ENCODE results near the gene PDE6D.
A peak's percentile ranks its signal among the peaks of the same experiment; 100 is the strongest.

Gene PDE6D

DNA sequence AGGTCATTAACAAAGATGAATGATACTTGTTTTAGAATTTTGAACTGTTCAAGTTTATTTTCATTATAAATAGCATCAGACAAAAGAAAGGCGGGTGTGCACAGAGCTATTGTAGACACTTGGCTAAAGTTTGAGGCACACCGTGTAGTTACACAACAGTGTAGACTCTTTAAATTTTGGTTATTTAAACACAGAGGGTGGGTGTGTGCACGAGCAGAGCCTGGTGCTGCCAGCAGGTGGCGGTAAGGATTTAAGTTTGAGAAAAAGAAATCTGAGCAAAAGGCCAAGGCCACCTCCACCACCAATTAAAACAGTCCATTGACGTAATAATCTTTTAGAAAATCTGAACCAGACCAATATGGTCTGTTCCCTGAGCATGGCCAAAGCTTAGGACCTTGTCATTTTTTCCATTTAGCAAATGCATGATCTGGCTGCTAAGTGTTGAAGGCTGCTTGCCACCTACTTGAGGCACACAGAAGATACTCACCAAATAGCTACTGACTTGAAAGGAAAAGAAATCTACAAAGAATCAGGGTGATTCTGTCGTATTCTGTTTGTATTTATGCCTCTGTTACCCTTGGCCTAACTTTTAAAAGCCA lies 19.5 kb upstream of the PDE6D start:
- Histone ChIP-seq H3K4me1 (ENCODE audit: low read depth, poor library complexity, severe bottlenecking) (peaks cover 20% of the 10 kb centered on the region), H3K27me3 (ENCODE audit: insufficient read depth, low read depth) (no peaks in the 10 kb centered on the region), H3K36me3 (ENCODE audit: insufficient read depth) (no peaks in the 10 kb centered on the region), H3K9ac (no peak overlapping the region), H4K20me1 (ENCODE audit: insufficient read depth) (no peaks in the 10 kb centered on the region), H2AFZ (ENCODE audit: low read depth) (no peak overlapping the region), H3K27ac (no peak overlapping the region), H3K79me2 (ENCODE audit: insufficient read depth, low read depth) (no peaks in the 10 kb centered on the region; the same call in 1 of the 2 replicates), H3K4me3 (IDR thresholded peaks at IDR 0.05; ENCODE audit: insufficient read depth, low read depth, low read length) (no peak overlapping the region), H3K4me2 (no peak overlapping the region)
- TF ChIP-seq, protein P1, sequence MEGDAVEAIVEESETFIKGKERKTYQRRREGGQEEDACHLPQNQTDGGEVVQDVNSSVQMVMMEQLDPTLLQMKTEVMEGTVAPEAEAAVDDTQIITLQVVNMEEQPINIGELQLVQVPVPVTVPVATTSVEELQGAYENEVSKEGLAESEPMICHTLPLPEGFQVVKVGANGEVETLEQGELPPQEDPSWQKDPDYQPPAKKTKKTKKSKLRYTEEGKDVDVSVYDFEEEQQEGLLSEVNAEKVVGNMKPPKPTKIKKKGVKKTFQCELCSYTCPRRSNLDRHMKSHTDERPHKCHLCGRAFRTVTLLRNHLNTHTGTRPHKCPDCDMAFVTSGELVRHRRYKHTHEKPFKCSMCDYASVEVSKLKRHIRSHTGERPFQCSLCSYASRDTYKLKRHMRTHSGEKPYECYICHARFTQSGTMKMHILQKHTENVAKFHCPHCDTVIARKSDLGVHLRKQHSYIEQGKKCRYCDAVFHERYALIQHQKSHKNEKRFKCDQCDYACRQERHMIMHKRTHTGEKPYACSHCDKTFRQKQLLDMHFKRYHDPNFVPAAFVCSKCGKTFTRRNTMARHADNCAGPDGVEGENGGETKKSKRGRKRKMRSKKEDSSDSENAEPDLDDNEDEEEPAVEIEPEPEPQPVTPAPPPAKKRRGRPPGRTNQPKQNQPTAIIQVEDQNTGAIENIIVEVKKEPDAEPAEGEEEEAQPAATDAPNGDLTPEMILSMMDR (conservative IDR thresholded peaks at IDR 0.05; ENCODE audit: low read depth, low read length), result peak; percentile 92

DNA sequence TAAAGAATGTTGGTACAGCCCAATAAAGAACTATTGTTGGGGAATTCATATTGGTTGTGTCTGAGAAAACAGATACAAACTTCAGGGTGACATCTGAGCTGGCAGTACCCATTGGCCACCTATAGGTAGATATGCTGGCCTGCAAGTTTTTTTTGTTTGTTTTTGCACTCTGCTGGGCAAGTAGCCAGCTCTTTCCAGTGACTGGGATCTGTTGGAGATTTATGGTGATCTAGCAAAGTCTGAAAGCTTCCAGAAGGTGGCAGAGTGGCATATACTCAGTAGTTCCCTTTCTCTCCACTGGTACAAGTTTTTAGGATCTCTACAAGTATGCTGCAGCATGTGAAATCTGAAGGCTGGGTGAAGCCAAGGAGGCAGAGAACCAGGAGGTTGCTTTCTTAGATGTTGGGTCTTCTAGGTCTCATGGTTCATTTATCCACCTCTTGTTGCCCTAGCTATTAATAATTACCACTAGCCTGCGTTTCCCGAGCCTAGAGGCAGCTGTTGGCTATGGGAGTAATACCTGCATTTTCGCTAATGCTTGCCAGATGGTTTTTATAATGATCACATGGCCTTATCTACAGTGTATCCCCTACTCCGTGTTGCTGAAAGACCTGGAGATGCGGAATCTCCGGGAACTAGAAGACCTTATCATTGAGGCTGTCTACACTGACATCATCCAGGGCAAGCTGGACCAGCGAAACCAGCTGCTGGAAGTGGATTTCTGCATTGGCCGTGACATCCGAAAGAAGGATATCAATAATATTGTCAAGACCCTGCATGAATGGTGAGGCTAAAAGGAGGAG lies 14.6 kb upstream of the PDE6D start:
- Histone ChIP-seq H3K27ac (no peak overlapping the region; the same call in 1 of the 2 replicates), H3K79me2 (ENCODE audit: insufficient read depth, low read depth) (peaks cover 8% of the 10 kb centered on the region; the same call in 1 of the 2 replicates), H2AFZ (ENCODE audit: low read depth) (no peak overlapping the region), H3K27me3 (ENCODE audit: insufficient read depth, low read depth) (no peaks in the 10 kb centered on the region), H3K4me2 (no peak overlapping the region), H3K4me3 (IDR thresholded peaks at IDR 0.05; ENCODE audit: insufficient read depth, low read depth, low read length) (no peak overlapping the region), H3K36me3 (ENCODE audit: insufficient read depth) (no peaks in the 10 kb centered on the region; the same call in 1 of the 2 replicates), H3K4me1 (ENCODE audit: low read depth, poor library complexity, severe bottlenecking) (peaks cover 24% of the 10 kb centered on the region), H4K20me1 (ENCODE audit: insufficient read depth) (no peaks in the 10 kb centered on the region), H3K9ac (no peak overlapping the region)
- TF ChIP-seq, protein P1 (conservative IDR thresholded peaks at IDR 0.05; ENCODE audit: low read depth, low read length), result peak; percentile 43

DNA sequence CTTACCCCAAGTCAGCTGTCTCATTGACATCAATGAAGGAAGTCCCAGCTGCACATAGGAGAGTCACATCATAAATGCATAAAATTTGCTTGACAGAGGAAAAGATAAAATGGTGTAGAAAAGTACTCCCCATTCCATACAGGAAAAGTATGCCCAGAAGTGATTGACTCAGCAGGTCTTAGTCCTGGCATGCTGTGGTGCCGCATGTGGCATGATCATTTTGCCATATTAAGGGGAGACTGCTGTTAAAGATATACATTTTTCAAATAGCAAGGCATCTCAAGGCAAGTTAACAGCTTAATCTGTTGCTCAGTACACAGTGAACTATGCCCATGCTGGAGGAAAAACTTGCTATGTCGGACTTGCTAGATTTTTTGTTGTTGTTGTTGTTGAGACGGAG lies 13.3 kb upstream of the PDE6D start:
- Histone ChIP-seq H3K36me3 (ENCODE audit: insufficient read depth) (peaks cover 6% of the 10 kb centered on the region; the same call in 1 of the 2 replicates), H4K20me1 (ENCODE audit: insufficient read depth) (no peaks in the 10 kb centered on the region), H3K4me2 (no peak overlapping the region), H2AFZ (ENCODE audit: low read depth) (no peak overlapping the region), H3K27ac (no peak overlapping the region), H3K4me1 (ENCODE audit: low read depth, poor library complexity, severe bottlenecking) (peaks cover 24% of the 10 kb centered on the region), H3K27me3 (ENCODE audit: insufficient read depth, low read depth) (no peaks in the 10 kb centered on the region), H3K9ac (no peak overlapping the region), H3K4me3 (IDR thresholded peaks at IDR 0.05; ENCODE audit: insufficient read depth, low read depth, low read length) (no peak overlapping the region), H3K79me2 (ENCODE audit: insufficient read depth, low read depth) (peaks cover 15% of the 10 kb centered on the region; the same call in 1 of the 2 replicates)
- TF ChIP-seq, protein P1 (conservative IDR thresholded peaks at IDR 0.05; ENCODE audit: low read depth, low read length), result no peak

DNA sequence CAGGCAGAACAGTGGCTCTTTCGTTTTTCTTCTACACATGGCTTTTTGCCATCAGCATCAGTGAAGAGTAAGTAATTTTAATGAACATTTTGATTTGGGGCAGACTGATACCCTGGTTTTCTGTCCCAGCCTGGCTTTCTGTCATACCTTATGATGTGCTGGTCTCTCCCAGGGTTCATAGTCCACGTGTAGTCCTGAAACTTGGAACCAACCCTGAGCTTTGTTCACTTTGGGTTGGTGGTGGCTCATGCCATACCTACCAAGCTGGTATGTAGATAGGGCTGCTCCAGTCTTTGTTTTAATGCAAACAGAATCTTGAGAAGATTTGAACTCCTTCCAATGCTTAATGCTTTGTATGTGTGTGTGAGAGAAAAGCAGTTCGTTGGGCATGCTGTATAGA lies 10.0 kb upstream of the PDE6D start:
- Histone ChIP-seq H3K79me2 (ENCODE audit: insufficient read depth, low read depth) (peaks cover 39% of the 10 kb centered on the region), H4K20me1 (ENCODE audit: insufficient read depth) (no peaks in the 10 kb centered on the region; the same call in 1 of the 2 replicates)

More for the DNA sequence above, 10.0 kb upstream of the PDE6D start:
- Histone ChIP-seq H3K9ac (no peak overlapping the region), H3K4me1 (ENCODE audit: low read depth, poor library complexity, severe bottlenecking) (peaks cover 16% of the 10 kb centered on the region), H3K27me3 (ENCODE audit: insufficient read depth, low read depth) (no peaks in the 10 kb centered on the region), H3K4me2 (no peak overlapping the region), H2AFZ (ENCODE audit: low read depth) (no peak overlapping the region), H3K27ac (no peak overlapping the region), H3K4me3 (IDR thresholded peaks at IDR 0.05; ENCODE audit: insufficient read depth, low read depth, low read length) (no peak overlapping the region), H3K36me3 (ENCODE audit: insufficient read depth) (peaks cover 6% of the 10 kb centered on the region; the same call in 1 of the 2 replicates)
- TF ChIP-seq, protein P1 (conservative IDR thresholded peaks at IDR 0.05; ENCODE audit: low read depth, low read length), result no peak
